ENCODE results near the gene OR2W3.

OR2W3 gene

DNA sequence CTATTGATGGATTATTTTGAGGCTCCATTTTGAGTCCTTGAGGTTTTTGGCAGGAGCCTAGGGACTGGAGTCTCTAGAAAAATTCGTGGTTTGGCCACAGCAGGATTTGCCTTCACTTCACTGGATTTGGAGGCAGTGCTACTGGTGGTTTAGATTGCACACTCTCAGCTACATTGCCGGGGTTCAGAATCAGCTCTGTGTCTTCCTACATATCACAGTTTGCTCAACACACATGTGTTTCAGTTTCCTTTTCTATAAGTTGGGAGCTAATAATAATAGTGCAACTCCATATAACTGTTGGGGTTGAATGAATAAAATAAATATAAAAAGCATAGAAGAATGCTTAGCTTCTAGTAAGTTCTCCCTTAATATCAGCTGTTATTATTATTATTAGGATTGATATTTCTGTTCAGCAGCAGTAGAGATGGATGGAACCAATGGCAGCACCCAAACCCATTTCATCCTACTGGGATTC, at the start of gene OR2W3:
Gene OR2W3 (plus strand): TSS at position 425 of the 475 bp plus-strand sequence. CDS start 0 bp downstream, at position 425.
- DNase-seq, result no peak

DNA sequence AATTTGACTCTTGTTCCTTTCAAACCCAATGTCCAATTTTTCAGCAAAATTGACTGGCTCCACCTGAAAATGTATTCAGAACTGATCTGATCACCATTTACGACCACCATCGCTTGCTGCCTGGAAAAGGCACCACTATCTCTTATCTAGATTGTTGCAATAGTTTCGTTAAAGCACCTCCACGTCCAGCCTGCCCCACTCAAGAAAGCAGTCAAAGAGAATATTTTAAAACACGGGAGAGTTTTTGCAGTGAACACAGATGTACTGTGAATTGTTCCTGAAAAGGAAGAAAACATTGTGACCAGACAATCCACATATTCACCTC, 49.7 kb upstream of the OR2W3 start:
- no peak for DNase-seq

DNA sequence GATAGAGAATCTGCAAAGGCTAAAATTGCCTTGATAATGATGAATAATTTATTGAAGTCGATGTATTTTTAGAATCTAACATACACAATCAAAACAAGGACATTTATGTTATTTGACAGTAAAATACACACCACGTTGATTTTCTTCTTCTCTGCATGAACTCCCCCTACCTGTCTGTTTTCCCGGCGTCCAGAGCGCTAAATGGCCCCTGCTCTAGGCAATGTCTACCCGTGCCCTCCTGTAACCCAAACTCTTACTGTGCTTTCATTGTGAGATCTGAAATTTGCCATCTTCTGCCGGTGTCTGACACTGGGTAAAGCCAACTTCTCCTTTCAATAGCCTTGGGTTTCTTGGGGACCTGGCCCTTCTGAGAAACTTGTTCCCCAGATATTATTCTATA, 47.0 kb upstream of the OR2W3 start:
- no peak for DNase-seq

DNA sequence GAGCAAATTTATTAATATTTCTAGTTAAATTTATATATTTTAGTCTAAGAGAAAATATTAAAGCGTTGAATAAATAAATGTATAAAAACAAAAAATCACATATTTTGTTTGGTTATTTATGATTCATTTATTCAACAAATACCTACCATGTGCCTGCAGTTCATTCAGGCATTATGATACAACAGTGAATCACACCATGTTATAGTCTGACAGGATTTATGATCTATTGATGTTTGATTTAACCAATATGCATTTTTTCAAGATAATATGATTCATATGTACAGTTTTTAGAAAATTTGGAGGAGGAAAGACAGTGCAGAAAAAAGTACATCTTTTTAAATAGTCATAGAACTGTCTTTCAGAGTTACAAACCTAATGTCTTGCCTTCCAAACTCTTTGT, 45.8 kb upstream of the OR2W3 start:
- DNase-seq, result no peak

DNA sequence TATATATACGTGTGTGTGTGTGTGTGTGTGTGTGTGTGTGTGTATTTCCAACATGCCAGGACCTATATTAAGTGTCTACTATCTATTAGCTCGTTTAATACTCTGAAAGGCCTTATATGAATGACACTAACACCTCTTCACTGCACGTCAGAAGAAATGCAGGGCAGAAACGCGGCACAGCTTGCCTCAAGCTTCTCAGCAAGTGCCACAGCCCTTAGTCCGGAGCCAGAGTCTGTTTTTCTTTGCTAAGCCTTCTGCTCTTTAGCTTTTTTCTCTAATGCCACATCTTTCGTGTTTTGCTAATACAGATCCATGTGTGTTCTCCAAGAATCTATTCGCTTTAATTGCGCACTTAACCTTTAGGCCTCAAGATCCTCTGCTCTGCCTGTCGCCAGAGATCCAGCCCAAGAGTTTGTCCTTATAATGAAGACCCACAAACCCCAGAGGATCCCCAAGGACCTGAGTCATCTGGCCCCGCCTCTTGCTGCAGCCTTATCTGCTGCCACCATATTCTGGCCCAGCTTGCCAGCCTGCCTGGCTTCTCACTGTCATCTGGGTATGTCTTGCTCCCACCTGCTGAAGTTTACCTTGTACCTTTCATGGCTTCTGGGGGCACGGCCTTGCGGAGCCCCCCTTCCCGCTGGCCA, 40.4 kb upstream of the OR2W3 start:
- DNase-seq, result no peak

DNA sequence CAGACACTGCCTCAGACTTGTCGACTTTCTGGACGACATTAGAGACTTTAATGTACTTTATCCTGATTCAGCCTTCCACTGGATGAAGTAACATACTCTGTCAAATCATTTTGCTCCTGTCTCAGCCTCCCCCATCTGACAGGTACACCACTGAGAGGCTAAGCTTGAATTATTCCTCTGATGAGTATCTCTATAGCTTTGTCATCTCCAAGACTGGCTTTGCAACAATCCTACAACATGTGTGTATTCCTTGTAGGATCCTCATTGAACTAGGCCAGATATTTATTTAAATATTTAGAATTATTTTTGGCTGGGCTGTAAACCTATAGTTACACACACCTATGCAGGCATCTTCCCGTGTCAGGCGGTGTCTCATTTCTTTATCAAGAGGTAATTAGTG, 39.5 kb upstream of the OR2W3 start:
- DNase-seq, result no peak

DNA sequence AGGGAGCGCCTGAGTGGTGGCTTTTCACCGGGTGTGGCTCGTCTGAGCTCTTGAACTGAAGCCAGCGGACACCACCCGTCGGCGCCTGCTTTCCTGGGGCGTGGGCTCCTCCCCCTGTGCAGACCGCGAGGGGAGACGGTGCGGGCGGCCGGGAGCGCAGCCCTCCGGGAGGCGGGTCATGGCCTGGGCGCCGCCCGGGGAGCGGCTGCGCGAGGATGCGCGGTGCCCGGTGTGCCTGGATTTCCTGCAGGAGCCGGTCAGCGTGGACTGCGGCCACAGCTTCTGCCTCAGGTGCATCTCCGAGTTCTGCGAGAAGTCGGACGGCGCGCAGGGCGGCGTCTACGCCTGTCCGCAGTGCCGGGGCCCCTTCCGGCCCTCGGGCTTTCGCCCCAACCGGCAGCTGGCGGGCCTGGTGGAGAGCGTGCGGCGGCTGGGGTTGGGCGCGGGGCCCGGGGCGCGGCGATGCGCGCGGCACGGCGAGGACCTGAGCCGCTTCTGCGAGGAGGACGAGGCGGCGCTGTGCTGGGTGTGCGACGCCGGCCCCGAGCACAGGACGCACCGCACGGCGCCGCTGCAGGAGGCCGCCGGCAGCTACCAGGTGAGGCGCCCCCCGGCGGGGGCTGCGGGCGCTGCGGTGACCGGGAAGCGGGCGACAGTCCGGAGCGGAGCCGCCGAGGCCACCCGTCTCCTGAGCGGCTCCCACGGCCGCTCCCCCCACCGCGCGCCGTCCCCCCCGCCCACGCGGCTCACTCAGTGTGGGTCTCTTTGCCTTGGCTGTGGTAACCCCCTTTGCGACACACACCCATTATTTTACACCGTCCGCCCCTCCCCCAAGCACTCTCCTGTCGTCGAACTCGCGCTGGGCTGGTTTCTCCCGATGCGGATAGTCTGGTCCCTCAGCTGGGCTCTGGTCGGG, 38.1 kb upstream of the OR2W3 start, which contains the start of gene TRIM58:
Gene TRIM58 (plus strand): TSS at position 119 of the 916 bp plus-strand sequence. CDS start 60 bp downstream, at position 179.
- no peak for DNase-seq

DNA sequence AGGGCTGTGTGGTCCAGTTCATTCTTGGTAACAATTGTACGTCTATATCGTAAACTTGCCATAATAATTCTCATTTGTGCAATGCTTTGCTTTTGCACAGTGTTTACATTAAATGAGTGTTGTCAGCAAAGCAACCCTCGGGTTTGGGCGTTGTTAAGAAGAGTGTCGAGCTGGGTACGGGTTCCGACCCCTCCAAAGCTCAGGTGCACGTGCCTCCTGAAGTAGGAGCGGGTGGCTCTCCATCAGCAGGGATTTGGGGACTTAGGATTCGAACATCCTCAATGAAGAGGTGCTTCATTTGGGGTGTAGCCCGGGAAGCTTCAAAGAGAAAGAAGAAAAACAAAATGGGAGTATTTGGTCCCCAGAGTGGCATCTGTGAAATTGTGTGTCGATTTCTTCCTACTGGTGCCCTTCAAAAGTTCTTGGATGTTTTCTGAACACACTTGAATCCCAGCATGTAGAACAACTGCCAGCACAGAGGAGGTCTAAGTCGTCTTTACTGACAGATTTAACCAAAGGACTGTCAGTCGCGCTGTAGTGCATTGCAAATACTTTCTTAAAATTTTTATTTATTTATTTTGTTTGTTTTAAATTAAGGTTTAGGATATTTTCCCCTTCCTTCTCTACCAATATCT, 37.3 kb upstream of the OR2W3 start:
- no peak for DNase-seq

DNA sequence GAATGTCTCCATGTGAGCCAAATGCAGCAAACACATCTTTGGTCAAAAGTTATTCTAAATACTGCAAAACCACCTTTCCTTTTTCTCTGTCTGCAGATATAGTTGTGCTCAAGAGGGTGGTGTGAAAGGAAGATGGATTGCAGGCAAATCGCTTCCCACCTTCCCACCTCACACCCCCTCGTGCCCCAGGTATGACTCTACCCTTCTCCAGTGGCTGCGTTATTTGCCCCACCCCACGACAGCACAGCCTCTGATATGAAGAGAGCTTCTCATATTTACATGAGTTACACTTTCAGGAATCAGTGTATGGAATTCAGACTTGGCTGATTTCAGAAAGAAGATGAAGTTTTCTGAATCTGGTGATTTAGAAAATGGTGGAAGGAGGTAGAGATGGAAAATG, 32.6 kb upstream of the OR2W3 start:
- DNase-seq, result no peak

DNA sequence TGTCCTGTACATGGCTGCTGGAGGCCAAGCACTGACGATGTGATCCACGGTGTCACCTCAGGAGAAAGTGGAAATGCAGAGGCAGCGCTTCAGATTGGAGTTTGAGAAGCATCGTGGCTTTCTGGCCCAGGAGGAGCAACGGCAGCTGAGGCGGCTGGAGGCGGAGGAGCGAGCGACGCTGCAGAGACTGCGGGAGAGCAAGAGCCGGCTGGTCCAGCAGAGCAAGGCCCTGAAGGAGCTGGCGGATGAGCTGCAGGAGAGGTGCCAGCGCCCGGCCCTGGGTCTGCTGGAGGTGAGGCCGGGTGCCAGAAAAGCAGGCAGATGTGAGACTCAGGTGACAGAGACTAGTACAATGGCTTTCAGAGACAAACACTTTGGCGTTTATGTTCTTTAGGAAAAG, 30.7 kb upstream of the OR2W3 start:
- no peak for DNase-seq

DNA sequence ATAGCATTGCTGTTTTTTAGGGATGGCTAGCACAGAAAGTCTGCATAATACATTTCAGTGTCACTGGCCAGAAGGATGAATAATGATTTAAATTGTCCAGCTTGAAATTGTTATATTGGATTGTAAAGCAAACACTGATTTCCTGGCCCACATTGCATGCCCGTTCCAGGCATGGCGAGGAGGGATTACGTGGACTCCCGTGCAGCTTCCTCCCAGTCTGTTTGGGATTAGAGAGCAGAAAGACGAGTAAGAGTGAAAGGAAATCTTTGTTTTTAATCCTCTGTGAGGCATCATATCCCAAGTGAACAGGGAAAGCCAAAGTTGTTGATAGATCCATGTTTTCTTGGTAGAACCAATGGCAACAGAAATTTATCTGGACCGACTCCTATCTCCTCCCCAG, 30.0 kb upstream of the OR2W3 start:
- DNase-seq, result no peak

DNA sequence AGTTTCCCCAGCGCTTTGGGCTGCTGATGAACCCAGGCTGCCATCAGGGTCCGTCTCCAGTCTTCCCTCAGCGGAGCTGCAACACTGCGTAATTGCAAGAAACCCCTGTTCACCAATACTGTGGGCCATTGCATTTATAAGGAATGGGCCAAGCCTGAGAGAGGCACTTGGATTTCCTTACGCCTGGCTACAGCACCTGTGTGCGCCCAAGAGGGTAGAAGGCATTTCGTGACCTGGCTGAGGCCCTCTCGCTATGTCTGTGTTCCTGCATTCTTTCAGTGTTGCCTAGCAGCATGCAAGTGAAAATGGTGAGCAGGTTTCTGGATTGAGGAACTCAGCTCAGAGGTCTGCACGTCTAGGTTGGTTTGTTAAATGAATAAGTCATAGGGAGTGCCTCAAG, 12.0 kb upstream of the OR2W3 start:
- DNase-seq, result no peak

DNA sequence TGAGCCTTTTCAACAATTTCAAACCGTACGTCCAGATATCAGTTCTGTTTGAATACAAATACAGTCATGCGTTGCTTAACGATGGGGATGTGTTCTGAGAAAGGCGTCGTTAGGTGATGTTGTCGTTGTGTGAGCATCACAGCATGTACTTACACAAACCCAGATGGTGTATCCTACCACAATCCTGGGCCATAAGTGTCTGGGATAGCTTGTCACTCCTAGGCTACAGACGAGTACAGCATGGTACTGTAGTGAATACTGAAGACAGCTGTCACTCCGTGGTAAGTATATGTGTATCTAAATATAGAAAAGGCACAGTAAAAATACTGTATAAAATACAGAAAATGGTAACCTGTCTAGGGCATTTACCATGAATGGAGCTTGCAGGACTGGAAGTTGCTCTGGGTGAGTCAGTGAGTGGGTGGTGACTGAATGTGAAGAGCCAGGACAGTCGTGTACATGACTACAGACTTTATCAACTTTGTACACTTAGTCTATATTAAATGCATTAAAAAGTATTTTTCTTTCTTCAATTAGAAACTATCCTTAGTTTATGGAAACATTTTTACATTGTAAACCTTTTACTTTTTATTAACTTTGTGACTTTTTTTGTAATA, 10.5 kb upstream of the OR2W3 start:
- DNase-seq, result no peak

DNA sequence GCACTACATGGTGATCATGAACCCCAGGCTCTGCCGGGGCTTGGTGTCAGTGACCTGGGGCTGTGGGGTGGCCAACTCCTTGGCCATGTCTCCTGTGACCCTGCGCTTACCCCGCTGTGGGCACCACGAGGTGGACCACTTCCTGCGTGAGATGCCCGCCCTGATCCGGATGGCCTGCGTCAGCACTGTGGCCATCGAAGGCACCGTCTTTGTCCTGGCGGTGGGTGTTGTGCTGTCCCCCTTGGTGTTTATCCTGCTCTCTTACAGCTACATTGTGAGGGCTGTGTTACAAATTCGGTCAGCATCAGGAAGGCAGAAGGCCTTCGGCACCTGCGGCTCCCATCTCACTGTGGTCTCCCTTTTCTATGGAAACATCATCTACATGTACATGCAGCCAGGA, 589 bp downstream of the OR2W3 start:
- no peak for DNase-seq

DNA sequence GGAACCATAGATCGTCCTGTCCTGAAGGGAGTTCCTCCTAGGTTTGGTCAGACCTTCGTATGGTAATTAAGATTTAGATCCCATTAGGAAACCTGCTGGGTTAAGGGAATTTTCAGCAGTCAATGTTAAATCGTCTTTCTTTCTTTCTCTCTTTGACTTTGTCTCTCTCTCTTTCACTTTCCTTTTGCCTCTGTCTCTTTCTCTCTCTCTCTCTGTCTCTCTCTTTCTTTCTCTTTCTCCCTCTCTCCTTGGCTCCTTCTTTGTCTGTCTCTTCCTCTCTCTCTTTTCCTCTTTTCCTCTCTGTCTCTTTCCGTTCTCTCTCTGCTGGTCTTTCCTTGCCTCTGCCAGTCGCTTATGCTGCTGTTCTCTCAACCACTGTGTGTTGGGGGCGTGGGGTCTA, 8.7 kb downstream of the OR2W3 start:
- no peak for DNase-seq

DNA sequence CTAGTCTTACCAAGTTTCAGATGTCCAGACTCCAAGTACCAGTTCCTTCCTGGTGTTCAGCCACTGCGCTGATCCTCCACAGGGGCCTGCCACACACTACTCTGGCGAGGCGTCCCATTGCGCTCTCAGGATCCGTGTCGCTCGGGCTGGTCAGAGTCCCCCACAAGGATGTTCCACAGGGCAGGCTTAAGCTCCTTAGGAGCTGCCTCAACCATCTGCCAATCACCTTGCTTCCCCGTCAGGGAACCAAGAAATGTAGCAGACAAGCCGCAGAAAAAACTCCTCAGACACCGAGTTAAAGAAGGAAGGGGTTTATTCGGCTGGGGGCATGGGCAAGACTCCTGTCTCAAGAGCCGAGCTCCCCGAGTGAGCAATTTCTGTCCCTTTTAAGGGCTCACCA, 9.8 kb downstream of the OR2W3 start:
- no peak for DNase-seq

DNA sequence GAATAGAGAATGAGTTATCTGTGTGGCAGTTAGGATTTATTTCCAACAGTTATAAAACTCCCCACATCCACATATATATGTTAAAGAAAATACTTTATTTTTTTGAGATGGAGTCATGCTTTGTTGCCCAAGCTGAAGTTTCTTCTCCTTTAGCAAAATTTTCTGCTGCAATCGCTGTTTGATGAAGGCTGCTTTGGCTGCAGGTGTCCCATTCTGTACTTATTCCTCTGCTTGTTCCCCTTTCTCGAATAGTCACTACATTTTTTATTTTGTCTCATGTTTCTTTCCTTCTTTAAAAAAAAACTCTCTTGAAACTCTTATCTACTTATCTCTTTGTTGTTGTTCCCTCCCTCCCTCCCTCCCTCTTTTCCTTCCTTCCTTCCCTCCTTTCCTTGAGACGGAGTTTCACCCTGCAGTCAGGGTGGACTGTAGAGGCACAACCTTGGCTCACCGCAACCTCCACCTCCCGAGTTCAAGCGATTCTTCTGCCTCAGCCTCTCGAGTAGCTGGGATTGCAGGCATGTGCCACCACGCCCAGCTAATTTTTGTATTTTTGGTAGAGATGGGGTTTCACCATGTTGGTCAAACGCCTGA, 10.6 kb downstream of the OR2W3 start:
- DNase-seq, result no peak

DNA sequence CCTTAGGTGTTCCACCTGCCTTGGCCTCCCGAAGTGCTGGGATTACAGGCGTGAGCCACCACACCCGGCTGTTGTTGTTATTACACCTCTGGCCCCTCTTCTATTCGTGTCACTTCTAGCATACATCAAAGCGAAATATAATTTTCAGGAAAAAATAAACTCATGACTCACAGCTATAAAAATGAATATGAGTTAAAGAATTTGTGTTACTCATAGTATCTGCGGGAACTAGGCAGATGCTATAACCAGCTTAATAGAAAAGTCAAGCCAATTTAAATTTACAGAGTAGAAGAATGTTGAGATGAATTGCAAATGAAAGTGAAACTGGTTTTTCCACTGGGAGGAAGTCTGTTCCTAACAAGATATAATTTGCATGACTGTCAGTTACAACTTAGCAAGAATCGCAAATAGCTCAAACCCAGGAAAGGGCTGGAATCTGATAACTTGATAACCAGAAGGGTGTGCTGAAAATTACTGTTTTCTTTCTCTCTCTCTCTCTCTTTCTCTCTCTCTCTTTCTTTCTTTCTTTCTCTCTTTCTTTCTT, 11.2 kb downstream of the OR2W3 start:
- no peak for DNase-seq

DNA sequence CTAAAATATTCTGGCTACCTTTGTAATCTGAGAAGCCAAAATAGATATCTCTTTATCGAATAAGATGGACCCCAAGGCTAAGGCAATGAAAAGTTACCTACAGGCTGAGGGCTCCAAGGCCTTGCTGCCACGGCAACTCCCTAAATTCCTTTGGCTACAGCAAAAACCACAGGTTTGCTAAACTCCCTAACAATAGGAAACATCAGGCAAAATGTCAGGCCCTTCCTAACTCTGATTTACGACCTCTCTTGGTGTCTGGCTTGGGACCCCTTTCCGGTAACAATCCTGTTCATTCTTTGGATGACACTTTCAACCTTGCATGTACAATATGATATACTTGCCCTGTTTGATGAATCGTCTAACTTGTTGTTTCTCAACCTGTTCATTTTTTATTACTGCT, 13.4 kb downstream of the OR2W3 start:
- no peak for DNase-seq

DNA sequence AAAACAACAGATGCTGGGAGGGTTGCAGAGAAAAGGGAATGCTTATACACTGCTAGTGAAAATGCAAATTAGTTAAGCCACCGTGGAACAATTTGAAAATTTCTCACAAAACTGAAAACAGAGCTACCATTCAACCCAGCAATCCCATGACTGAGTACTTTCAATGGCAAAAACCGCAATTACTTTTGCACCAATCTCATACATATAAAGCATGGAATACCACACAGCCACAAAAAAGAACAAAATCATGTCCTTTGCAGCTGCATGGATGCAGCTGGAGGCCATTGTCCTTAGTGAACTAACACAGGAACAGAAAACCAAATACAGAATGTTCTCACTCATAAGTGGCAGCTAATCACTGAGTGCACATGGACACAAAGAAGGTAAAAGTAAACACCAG, 18.4 kb downstream of the OR2W3 start:
- no peak for DNase-seq

DNA sequence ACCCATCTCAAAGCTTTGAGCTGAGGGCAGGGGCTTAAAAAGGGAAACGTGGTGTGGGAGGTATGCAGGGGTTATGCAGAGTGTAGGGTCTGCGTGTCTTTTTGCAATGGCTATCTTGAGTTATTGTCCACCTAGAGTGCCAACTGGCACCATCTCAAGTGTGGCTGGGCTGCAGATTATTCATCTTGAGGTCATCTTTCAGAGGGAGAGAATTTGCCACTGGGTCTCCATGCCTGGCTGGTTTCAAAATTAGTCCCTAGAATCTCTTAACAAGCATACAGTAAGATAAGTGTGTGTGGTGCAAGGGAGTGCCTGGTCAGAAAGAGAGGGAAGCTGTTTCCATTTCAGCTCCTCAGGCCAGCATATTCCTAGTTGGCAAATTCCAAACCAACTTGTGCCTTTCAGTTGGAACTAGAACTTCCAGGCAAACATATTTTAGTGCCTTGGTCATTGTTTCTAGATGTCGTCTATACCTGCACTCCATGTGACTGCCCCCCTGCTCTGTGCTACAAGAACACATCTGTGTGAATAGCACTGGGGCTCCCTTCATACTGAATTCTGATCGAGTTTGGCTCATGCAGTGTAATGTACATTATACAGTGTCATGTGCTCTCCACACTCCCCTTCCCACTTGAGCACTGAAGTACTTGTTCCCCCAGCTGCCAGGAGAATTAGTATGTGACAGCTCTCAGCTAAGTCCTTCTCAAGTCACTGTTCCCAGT, 19.7 kb downstream of the OR2W3 start:
- DNase-seq, result no peak

DNA sequence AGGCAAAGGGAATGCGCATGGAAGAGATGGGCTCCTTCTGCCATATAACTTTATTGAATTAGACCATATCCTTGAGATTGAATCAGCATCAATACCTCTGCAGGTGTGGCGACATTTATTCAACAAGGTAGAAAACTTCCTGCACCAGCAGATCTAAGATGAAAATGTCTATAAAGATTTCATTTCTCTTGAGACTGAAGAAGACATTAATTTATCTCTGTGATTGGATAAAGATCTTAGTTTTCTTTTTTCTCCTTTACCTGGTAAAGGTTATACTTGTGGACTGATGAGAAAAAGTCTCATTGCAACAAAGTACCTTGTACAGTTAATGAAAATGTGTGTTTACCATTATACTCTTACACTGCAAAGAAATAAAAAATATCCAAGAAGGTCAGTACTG, 24.6 kb downstream of the OR2W3 start, which contains the start of gene OR2T8:
Gene OR2T8 (plus strand): TSS at position 301 of the 400 bp plus-strand sequence. CDS start 766 bp downstream, outside the sequence.
- no peak for DNase-seq

Measured in NK-92 treated with Interleukin-12 subunit alpha and Interleukin-12 subunit beta, amount 100 ng/mL, for 24 hours (cell line).